ENCODE results near the gene KDM4C. TPM values are rescaled to one million over a fixed set of nuclear protein-coding genes. Genes with fewer than 3 reads are reported as not detected.

Gene KDM4C
- total RNA-seq, 1 donor from 2014 or later = 16.5 TPM

- no peak overlapping the region for H3K27ac Mint-ChIP-seq
- peaks cover 4% of the 10 kb centered on the region for H3K27me3 Mint-ChIP-seq
- H3K4me1 Mint-ChIP-seq (ENCODE audit: unreplicated experiment) = no peaks in the 10 kb centered on the region
- no peaks in the 10 kb centered on the region for H3K36me3 Mint-ChIP-seq
- no peak overlapping the region for H3K4me3 Mint-ChIP-seq
- DNase-seq (ENCODE audit: extremely low spot score, unreplicated experiment) = no peak
- TF ChIP-seq, protein P1, sequence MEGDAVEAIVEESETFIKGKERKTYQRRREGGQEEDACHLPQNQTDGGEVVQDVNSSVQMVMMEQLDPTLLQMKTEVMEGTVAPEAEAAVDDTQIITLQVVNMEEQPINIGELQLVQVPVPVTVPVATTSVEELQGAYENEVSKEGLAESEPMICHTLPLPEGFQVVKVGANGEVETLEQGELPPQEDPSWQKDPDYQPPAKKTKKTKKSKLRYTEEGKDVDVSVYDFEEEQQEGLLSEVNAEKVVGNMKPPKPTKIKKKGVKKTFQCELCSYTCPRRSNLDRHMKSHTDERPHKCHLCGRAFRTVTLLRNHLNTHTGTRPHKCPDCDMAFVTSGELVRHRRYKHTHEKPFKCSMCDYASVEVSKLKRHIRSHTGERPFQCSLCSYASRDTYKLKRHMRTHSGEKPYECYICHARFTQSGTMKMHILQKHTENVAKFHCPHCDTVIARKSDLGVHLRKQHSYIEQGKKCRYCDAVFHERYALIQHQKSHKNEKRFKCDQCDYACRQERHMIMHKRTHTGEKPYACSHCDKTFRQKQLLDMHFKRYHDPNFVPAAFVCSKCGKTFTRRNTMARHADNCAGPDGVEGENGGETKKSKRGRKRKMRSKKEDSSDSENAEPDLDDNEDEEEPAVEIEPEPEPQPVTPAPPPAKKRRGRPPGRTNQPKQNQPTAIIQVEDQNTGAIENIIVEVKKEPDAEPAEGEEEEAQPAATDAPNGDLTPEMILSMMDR (conservative IDR thresholded peaks at IDR 0.05) = no peak
- no peaks in the 10 kb centered on the region for H3K9me3 Mint-ChIP-seq
Observed at GRCh38 chr9:7205806-7206205, 448.0 kb downstream of the KDM4C start.

DNA sequence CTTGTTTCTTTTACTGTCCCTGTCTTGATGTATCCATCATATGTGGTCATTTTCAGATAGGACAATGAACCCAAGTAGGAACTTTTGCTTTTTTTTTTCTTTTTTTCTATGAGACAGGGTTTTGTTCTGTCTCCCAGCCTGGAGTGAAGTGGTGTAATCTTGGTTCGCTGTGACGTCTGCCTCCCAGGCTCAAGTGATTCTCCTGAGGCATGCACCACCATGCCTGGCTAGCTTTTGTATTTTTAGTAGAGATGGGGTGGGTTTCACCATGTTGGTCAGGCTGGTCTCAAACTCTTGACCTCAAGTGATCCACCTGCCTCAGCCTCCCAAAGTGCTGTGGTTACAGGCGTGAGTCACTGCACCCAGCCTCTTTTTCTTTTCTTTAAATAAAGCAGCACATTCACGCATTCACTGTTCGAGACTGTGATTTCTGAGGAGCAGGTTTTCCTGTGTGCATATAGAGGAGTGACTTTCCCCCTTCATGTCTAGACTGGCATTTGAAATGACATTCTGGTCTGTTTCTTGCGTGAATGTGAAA is 448.5 kb downstream of the KDM4C start:
- no peak overlapping the region for H3K27ac Mint-ChIP-seq

DNA sequence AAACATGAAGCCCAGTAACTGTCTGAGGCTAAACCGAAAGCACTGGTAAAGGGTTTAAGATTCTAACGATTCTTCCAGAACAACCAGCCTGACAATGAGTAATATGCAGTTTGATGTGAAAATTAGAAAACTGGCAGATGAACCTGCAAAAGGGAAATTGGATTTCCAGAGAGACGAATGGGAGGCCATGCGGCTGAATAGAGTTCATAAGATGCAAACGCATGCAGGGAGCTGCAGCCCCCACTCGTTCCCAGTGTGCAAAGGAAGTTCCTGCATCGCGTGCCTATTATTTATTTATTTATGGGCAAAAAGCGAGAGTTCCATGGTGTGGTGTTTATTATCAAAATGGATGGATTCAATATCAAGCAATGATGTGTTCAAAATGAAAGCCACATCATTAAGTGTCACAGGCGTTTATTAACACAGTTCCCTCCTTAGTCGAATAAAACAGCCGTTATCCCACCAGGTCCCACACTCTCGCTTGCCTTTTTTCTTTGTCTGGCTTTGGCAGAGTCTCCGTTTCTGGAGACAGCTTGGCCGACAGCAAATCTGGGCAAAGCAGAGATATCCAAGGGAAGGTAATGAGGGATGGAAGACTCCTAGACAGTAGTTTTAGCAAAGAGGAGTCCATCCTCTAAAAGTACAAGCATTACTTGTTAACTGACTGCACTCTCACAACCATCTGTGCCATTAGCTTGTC is 451.4 kb downstream of the KDM4C start:
- Mint-ChIP-seq H3K4me1 (ENCODE audit: unreplicated experiment) (peaks cover 11% of the 10 kb centered on the region), H3K4me3 (no peak overlapping the region), H3K27me3 (peaks cover 11% of the 10 kb centered on the region), H3K27ac (no peak overlapping the region), H3K36me3 (no peaks in the 10 kb centered on the region), H3K9me3 (no peaks in the 10 kb centered on the region)
- TF ChIP-seq, protein P1 (conservative IDR thresholded peaks at IDR 0.05) = no peak
- DNase-seq (ENCODE audit: extremely low spot score, unreplicated experiment) = no peak

More for the DNA sequence above, 448.5 kb downstream of the KDM4C start:
- no peaks in the 10 kb centered on the region for H3K36me3 Mint-ChIP-seq
- peaks cover 1% of the 10 kb centered on the region for H3K4me1 Mint-ChIP-seq (ENCODE audit: unreplicated experiment)
- peaks cover 5% of the 10 kb centered on the region for H3K27me3 Mint-ChIP-seq
- TF ChIP-seq, protein P1 (conservative IDR thresholded peaks at IDR 0.05) = no peak
- H3K9me3 Mint-ChIP-seq = no peaks in the 10 kb centered on the region
- no peak overlapping the region for H3K4me3 Mint-ChIP-seq
- DNase-seq (ENCODE audit: extremely low spot score, unreplicated experiment) = no peak

DNA sequence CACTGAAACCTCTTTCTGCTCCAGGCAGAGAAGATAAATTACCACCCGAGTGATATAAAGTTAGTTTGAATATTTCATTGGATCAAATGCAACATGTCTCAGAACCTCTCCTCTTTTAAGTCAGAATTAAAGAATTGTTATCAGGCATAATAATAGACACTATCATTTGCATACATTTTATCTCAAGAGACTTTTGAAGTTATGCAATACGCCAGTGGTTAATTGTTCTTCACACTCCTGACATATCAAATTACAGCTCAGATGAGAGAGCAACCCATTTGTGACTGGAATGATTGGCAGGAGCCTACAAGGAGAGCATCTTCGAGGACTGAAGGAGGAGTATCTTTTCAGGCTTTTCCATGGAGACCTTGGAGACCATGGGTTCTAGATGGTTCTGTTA is 452.2 kb downstream of the KDM4C start:
- Mint-ChIP-seq H3K4me1 (ENCODE audit: unreplicated experiment) (peaks cover 11% of the 10 kb centered on the region), H3K27ac (no peak overlapping the region), H3K36me3 (no peaks in the 10 kb centered on the region), H3K27me3 (peaks cover 12% of the 10 kb centered on the region), H3K9me3 (no peaks in the 10 kb centered on the region), H3K4me3 (no peak overlapping the region)
- no peak for DNase-seq (ENCODE audit: extremely low spot score, unreplicated experiment)
- TF ChIP-seq, protein P1 (conservative IDR thresholded peaks at IDR 0.05) = no peak

DNA sequence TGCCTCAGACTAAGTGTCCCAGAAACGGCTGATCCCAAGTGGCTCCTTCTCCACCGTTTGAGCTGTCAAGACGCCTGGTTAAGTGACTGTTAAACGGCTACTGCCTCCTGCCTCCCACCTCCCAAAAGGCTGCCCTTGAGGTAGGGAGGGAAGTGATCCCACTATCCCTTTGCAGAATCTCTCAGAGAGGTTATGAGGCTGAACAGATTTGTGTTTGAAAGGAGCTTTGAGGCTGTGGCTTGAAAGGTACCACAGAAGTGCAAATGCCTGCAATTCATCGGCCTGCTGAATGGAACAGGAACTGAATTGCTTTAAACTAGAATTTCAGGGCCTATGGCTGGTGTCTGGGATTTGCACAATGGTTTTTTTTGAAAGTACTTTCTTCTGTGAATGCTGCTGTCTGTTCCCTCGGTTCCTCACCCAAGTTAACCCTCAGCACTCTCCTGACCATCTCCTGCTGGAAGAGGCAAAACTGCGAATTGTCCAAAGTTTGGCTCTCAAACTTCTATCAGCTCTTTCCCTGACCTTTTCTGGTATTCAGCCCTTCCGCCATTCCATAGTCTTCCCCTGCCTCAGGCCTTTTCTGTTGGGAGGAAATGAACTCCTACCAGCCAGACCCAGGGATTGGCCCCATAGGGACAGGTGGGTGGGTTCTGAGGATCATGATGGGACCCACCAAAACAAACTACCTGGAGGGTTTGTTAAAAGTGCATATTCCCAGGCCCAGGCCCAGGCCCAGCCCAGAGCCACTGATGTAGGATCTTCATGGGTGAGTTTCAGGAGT is 453.3 kb downstream of the KDM4C start:
- TF ChIP-seq, protein P1 (conservative IDR thresholded peaks at IDR 0.05) = no peak
- no peaks in the 10 kb centered on the region for H3K36me3 Mint-ChIP-seq
- DNase-seq (ENCODE audit: extremely low spot score, unreplicated experiment) = no peak
- H3K4me1 Mint-ChIP-seq (ENCODE audit: unreplicated experiment) = peaks cover 11% of the 10 kb centered on the region
- H3K9me3 Mint-ChIP-seq = no peaks in the 10 kb centered on the region
- H3K27ac Mint-ChIP-seq = no peak overlapping the region
- H3K27me3 Mint-ChIP-seq = peaks cover 12% of the 10 kb centered on the region
- H3K4me3 Mint-ChIP-seq = no peak overlapping the region
